Panc1 (cell line): ENCODE data around the gene CNGA3.

ENCODE experiments used
- POLR2AphosphoS5 ChIP-seq: IDR thresholded peaks from 2 replicates; pipeline ENCODE4 v1.6.1; 2012; ENCODE audit warnings: mild to moderate bottlenecking, low read depth, low read length, moderate library complexity
- TF ChIP-seq, protein P1 (sequence below): fragments of 450-650 bp; IDR thresholded peaks from 2 replicates; pipeline ENCODE4 v1.5.1; 2017; ENCODE audit warnings: mild to moderate bottlenecking

DNA sequence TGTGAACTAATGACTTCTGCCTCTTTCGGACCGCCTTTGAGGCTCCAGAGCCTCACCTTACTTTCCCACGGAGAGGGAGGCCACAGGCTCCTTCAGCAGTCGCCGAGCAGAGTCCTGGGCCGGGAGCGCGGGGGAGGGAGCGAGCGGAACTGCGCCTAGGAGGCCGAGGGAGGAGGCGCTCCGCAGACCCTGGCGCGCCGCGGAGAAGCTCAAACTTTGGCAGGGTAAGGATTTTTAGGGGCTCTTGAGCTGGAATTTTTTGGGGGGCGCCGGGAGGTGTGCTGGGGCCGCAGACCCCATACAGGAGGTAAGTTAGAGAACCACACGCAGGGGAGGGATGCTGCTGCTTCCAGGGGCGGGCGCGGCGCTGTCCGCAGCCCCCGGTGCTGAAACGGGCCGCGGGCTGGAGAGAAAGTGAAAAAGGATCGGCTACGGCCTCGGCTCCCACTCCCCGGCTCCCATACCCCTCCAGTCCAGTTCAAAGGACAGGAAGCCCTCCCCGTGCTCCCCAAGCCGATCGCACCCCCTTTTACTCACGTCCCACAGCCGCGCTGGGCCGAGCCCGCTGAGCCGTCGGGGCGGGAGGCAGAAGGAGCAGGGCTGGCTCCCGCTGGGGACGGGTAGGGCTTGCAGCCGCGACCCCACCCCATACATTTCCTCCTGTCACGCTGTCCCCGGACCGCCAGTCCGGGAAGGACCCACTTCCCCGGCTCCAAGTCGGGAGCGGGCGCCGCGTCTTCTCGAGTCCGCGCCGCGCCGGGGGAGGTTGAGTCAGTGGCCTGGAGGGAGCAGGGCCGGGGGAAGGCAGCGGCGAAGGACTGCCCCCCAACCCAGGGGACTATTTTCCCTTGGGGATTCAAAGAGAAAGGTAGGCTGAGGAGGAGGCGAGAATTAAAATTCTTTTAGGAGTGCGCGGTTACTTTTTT is at the start of gene CNGA3:
- TF ChIP-seq, protein P1, sequence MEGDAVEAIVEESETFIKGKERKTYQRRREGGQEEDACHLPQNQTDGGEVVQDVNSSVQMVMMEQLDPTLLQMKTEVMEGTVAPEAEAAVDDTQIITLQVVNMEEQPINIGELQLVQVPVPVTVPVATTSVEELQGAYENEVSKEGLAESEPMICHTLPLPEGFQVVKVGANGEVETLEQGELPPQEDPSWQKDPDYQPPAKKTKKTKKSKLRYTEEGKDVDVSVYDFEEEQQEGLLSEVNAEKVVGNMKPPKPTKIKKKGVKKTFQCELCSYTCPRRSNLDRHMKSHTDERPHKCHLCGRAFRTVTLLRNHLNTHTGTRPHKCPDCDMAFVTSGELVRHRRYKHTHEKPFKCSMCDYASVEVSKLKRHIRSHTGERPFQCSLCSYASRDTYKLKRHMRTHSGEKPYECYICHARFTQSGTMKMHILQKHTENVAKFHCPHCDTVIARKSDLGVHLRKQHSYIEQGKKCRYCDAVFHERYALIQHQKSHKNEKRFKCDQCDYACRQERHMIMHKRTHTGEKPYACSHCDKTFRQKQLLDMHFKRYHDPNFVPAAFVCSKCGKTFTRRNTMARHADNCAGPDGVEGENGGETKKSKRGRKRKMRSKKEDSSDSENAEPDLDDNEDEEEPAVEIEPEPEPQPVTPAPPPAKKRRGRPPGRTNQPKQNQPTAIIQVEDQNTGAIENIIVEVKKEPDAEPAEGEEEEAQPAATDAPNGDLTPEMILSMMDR: no peak
- no peak for TF ChIP-seq POLR2AphosphoS5
